IgD-negative memory B cell (primary cell): ENCODE results near the gene MAD1L1. TPM values are rescaled to one million over a fixed set of nuclear protein-coding genes. Genes with fewer than 3 reads are reported as not detected.
"Not testable (repeated sequence)": the region's sequence is repeated elsewhere in the genome, so short reads cannot be mapped to it uniquely, and the experiment has no call there.

ENCODE experiments used
- H3K27ac Mint-ChIP-seq, 3 donors: one replicate each; pipeline ENCODE4 v1.8.0; 2020 to 2022; ENCODE audit warnings: mild to moderate bottlenecking in 3 of 3, mixed read lengths in 3 of 3, moderate library complexity in 1 of 3
- H3K27me3 Mint-ChIP-seq: one replicate; pipeline ENCODE4 v1.8.0; 2021; ENCODE audit warnings: mixed read lengths
- H3K36me3 Mint-ChIP-seq: one replicate; pipeline ENCODE4 v1.8.0; 2020; ENCODE audit warnings: mild to moderate bottlenecking, mixed read lengths
- H3K4me1 Mint-ChIP-seq, 3 donors: one replicate each; pipeline ENCODE4 v1.8.0; 2020 to 2022; ENCODE audit warnings: mixed read lengths in 3 of 3, mild to moderate bottlenecking in 1 of 3
- H3K4me3 Mint-ChIP-seq, 4 donors: one replicate each; pipeline ENCODE4 v1.8.0; 2020 to 2022; ENCODE audit warnings: mild to moderate bottlenecking in 4 of 4, mixed read lengths in 4 of 4, moderate library complexity in 3 of 4
- H3K9me3 Mint-ChIP-seq, 3 donors: one replicate each; pipeline ENCODE4 v1.8.0; 2020 to 2021; ENCODE audit warnings: mixed read lengths in 3 of 3, mild to moderate bottlenecking in 1 of 3
- polyA plus RNA-seq: library from polyadenylated mRNA; unstranded; fragments of 300-500 nt; fragmentation: Illumina TruSeq; gene quantifications from one replicate; pipeline ENCODE4 v1.2.3, GENCODE V29; 2021

The MAD1L1 gene
- polyA plus RNA-seq, 1 donor from 2014 or later, result 133 TPM

DNA sequence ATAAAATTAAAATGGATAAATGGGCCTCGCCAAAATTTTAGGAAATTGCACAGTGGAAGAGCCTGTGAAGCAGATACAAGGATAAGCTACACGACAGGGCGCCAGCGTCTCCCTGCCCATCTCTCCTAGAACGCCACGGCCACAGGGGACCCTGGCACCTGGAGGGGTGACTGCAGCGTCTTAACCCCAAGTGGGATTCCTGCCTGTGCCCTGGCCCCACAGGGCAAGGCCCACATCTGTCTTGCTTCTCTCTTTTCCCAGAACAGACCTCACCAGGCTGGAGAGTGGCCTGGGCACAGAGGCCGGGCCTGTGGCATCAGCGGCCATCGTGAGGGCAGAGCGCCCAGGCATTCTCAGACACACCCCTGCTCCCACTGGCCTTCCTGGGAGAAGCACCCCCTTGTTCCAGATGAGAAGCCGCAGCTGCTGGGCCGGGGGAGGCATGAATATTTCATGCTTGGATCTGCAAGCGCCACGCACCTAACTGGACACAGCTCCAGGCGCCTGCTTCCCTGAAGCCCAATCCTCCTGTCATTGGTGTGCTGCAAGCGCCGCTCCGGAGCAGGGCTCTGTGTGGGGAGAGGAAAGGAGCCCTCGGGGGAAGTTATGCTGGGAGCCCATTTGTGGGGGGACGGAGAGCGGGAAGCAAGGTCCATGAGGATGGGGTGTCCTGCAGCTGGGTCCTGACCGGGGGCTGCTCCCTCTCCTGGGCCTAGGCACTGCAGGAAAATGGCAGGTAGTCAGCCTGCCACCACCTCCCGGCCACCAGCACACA is 409.2 kb downstream of the MAD1L1 start:
- Mint-ChIP-seq H3K27me3 (no peaks in the 10 kb centered on the region), H3K27ac (no peak overlapping the region)

DNA sequence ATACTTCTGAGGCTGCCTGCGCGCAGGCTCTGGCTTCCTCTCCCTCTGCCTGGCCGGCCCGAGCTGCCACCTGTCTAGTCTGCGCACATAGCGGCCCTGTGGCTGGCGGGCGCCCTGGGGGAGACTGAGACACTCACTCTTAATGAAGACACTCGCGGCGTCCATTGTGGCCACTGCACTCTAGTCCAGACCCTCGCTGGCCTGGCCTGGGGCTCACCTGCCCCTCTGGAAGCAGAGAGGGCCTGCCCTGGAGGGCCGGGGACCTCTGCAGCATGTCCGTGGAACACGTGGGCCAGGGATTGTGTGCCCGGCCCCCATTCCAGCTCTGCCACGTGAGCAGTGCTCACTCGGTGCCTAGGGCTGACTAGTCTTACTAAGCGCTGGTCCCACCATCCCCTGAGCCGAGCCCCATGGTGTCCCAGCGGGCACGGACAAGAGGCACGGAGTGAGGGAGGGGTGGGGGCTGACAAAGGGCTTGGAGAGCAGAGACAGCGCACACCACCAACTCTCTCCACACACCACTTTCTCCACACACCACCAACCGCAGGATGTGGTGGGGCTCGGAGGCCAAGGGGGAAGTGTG is 413.4 kb downstream of the MAD1L1 start:
- H3K36me3 Mint-ChIP-seq, result peaks cover 1% of the 10 kb centered on the region
- no peaks in the 10 kb centered on the region for H3K27me3 Mint-ChIP-seq
- H3K4me3 Mint-ChIP-seq, result peak overlapping the region in 1 of 4 donors; percentile 32
- H3K27ac Mint-ChIP-seq, result peak overlapping the region in 1 of 3 donors; percentile 29
- H3K9me3 Mint-ChIP-seq, result no peaks in the 10 kb centered on the region
- peaks cover 5 to 18% (median 14%) of the 10 kb centered on the region in 3 donors for H3K4me1 Mint-ChIP-seq

More for the DNA sequence above, 409.2 kb downstream of the MAD1L1 start:
- peaks cover 5 to 15% (median 12%) of the 10 kb centered on the region in 3 donors for H3K4me1 Mint-ChIP-seq
- no peaks in the 10 kb centered on the region for H3K36me3 Mint-ChIP-seq
- H3K9me3 Mint-ChIP-seq, result no peaks in the 10 kb centered on the region
- no peak overlapping the region for H3K4me3 Mint-ChIP-seq

DNA sequence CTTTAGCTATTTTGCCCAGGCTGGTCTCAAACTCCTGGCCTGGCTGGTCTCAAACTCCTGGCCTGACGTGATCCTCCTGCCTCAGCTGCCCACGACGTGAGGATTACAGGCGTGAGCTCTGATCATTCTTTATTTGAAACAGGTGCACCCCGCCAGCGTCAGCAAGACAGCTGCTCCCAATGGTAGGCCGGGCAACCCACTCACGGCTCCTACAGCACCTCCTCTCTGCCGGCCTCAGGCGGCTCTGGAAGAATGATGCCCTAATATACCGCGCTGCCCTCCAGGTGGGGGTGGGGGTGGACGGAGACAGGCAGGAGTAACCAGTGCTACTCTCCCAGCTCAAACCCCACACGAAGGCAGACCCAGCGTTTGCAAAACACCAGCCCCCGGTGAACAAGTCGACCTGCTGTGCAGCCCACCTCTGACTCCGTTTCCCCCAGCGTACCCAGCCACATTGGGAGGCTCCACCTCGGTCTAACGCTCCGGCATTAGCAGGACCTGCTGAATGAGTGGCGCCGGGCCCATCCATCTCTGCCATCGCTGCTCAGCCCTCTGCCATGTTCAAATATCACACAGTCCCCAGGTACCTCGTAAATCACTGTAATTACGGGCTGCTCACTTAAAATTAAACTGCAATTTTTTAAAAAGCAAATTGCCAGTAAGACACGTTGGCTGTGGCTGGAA is 414.0 kb downstream of the MAD1L1 start:
- Mint-ChIP-seq H3K4me3 (peak overlapping the region in 1 of 4 donors; percentile 43), H3K36me3 (peaks cover 1% of the 10 kb centered on the region), H3K9me3 (no peaks in the 10 kb centered on the region), H3K4me1 (peaks cover 5 to 18% (median 14%) of the 10 kb centered on the region in 3 donors), H3K27me3 (no peaks in the 10 kb centered on the region), H3K27ac (no peak overlapping the region)

DNA sequence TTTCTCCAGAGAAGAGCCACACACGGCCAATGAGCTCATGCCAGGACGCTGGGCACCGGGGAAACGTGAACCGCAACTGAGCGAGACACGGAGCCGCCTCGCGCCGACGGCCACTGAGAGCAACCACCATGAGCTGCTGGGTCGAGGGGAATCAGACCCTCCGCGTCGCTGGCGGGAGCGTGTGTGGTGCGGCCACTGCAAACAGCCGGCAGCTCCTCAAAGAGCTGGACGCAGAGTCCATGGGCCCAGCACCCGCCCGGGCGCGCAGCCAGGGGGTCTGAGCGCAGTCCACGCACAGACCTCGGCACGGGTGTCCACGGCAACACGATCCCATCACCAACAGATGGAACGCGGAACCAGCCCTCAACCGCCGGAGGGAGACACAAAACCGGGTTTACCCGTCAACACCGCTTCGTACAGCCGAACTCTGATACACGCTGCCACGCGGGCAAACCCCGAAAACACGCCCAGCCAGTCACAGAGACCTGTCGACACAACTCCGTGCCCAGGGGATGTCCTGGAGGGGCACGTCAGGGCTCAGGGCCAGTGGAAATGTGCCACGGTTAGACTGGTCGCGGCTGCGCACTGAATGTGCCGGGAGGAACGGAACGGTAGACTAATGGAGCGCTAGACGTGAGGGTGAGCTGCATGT is 415.6 kb downstream of the MAD1L1 start:
- Mint-ChIP-seq H3K4me3 (no peak overlapping the region), H3K27me3 (no peaks in the 10 kb centered on the region), H3K9me3 (no peaks in the 10 kb centered on the region), H3K36me3 (peaks cover 1% of the 10 kb centered on the region), H3K4me1 (peaks cover 5 to 17% (median 14%) of the 10 kb centered on the region in 3 donors), H3K27ac (no peak overlapping the region)

DNA sequence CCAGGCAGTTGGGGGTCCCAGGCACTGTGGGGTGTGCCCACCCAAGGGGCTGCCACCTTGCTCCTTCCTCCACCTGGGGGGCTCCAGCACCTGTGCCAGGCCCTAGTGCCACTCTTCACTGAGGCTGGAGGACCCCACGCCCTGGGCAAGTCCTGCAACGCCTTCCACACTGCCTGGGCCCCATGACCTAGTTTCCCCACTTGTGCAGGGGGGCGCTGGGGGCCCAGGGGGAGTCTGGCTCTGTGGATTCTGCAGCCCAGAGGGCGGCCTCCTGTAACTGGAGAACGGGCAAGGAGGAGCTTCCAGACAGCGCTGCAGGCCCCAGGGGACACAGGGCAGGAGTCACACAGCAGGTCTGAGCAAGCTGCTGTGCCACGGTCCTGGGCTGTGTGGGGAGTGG is 416.3 kb downstream of the MAD1L1 start:
- H3K4me3 Mint-ChIP-seq, H3K27me3 Mint-ChIP-seq, H3K36me3 Mint-ChIP-seq, H3K27ac Mint-ChIP-seq, H3K9me3 Mint-ChIP-seq: not testable (repeated sequence)
- H3K4me1 Mint-ChIP-seq, result peaks cover 5 to 17% (median 13%) of the 10 kb centered on the region in 3 donors

DNA sequence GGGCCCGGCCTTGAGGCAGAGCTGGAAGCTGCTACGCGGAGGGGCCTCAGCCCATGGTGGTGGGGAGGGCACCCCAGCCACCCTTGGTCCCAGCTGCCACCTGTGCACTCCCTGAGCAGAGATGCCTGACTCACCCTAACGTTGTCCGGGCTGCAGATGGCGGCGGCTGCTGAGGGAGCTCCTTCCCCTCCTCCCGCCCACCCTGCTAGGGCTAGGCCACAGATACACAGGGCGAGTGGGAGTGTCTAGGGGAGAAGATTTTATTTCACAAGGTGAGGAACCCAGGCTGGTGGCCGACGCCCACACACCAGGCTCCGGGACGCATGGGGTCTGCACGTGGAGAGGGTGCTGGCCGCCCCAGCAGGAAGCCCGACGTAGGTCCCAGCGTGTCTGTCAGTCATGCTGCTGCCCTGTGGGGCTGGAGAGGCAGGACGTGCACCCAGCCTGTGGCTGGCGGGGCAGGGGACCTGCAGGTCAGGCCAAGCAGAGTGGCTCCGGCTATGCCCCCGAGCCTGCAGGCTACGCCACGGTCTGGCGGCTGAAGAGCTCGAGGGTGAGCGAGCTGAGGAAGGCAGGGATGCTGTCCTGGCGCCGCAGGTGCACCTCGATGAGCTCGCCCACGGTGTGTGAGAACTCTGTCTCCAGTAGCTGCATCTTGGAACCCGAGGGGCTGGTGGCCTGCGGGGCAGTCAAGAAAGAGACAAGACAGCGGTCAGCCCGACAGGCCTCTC is 417.0 kb downstream of the MAD1L1 start:
- not testable (repeated sequence) for H3K9me3 Mint-ChIP-seq, H3K27me3 Mint-ChIP-seq, H3K4me3 Mint-ChIP-seq, H3K27ac Mint-ChIP-seq, H3K36me3 Mint-ChIP-seq
- peaks cover 5 to 14% (median 13%) of the 10 kb centered on the region in 3 donors for H3K4me1 Mint-ChIP-seq

DNA sequence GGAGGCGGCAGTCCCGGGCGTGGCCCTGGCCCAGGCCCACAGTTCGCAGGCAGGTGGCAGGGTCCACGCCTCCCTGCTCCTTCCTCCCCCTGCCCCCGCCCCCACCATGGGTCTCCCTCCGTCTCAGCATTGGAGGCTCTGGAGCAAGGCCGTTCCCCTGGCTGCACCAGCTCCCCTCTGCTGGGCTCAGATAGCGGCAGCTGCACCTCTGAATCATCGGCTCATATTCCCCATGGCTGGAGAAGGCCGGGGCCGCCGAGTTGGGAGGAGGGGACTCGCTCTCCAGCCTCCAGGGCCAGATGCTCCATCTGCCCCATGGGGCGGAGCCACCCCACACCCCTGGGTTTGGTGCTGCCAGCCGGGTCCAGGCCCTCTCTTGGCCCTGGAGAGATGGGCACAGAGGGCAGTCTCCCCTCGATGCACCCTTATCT is 417.7 kb downstream of the MAD1L1 start:
- Mint-ChIP-seq H3K27me3 (no peaks in the 10 kb centered on the region), H3K27ac (no peak overlapping the region), H3K4me3 (no peak overlapping the region), H3K36me3 (peaks cover 1% of the 10 kb centered on the region), H3K9me3 (no peaks in the 10 kb centered on the region), H3K4me1 (peaks cover 2 to 12% (median 11%) of the 10 kb centered on the region in 3 donors)

DNA sequence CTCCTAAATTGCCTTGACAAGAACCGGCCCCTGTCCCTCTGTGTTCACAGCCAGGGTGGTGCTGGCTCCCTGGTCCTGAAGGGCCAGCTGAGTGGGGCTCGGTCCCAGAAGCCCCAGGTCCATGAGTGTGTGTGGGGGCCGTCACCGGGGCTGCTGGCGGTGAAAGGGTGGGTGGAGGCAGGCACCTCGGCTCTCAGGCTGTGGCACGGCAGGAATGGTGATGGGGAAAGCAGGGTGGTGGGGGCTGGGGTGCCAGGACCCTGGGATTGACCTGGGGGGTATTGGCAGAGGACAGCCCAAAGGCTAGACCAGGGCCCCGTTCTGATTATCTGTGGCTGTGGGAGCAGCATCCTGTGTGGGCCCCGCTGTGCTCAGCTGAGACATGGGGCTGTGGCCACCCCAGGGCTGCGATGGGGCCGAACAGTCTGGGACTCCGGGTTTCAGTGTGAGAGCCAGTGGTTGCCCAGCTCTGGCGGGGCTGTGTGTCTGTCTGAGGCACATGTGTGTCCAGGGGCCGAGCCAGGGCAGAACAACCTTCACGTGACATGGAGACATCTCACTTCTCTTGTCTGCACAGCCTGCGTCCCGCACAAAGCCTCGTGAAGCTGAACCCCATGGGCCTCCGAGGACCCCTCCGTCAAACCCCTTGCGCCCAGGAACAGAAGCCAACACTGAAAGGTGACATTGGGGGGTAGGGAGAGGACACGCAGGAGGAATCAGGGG is 418.5 kb downstream of the MAD1L1 start:
- H3K27ac Mint-ChIP-seq, result no peak overlapping the region

DNA sequence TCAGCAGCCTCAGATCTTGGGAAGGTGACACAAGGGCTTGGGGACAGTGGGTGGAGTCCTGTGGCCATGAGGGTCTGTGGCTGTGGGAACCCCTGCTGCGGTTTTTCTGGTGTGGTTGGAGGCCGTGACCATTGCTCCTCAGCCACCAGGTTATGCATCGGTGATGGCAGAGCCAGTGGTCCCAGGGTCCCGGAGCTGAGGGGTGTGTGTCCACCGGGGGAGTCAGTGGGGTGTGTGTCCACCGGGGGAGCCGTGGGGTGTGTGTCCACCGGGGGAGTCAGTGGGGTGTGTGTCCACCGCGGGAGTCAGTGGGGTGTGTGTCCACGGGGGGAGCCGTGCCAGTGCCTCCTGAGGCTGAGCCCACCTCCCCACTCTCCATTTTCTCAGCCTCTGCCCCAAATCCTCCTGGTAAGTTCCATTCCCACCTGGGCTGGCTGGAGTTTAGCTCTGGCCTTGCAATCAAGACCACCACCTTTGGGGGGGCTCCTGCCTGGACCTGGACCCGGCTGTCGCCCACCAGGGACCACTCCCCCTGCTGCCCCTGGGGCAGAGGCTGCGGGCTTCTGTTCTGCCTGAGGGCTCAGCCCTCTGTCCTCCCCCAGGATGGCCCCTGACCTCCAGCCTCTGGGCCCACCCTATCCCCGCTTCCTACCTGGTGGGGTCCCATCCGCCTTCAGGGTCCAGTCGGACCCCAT is 419.2 kb downstream of the MAD1L1 start:
- peaks cover 0 to 5% (median 2%) of the 10 kb centered on the region in 3 donors for H3K4me1 Mint-ChIP-seq
- H3K9me3 Mint-ChIP-seq, result no peaks in the 10 kb centered on the region
- H3K27ac Mint-ChIP-seq, result no peak overlapping the region
- no peak overlapping the region for H3K4me3 Mint-ChIP-seq
- H3K36me3 Mint-ChIP-seq, result peaks cover 1% of the 10 kb centered on the region
- no peaks in the 10 kb centered on the region for H3K27me3 Mint-ChIP-seq

More for the DNA sequence above, 418.5 kb downstream of the MAD1L1 start:
- Mint-ChIP-seq H3K36me3 (peaks cover 1% of the 10 kb centered on the region), H3K4me1 (peaks cover 0 to 7% (median 6%) of the 10 kb centered on the region in 3 donors), H3K4me3 (no peak overlapping the region), H3K27me3 (no peaks in the 10 kb centered on the region), H3K9me3 (no peaks in the 10 kb centered on the region)

DNA sequence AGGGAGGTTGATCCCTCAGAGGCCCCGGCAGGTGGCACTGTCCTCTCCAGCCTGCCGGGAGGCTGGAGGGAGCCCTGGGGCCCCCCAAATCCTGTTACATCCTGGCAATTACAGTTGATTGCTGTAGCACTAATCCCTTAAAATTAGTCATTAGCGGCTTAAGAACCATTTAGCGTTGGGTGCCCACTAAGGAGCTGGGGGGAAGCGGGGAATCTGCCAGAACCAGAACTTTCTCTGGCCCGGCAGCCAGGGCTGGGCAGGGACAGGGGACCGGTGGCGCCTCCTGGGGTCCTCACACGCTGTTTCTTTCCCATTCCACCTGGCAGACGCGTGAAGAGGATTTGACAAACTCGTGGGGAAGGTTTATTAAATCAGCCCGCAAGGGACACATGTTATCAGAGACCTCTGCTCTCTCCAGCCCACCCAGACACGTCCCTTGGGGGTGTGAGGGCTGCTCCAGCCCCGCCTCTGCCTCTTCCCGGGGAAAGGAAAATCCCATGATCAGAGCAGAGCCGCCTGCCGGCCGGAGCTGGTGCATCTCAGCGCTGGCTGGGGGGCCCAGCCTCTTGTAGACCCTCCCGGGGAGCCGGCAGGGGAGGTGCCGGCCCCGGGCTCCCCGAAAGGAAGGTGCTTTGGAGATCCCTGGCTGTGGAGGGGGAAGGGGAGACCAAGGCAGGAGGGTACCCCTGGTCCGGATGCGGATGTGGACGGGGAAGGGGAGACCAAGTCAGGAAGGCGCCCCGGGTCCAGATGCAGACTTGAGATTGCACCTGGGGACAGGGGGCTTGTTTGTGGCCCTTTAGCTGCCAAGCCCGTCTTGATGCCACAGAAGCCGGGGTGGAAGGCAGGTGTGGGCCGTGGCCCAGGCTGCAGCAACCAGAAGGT is 420.0 kb downstream of the MAD1L1 start:
- Mint-ChIP-seq H3K4me1 (peaks cover 0 to 1% (median 0%) of the 10 kb centered on the region in 3 donors), H3K27me3 (no peaks in the 10 kb centered on the region)

DNA sequence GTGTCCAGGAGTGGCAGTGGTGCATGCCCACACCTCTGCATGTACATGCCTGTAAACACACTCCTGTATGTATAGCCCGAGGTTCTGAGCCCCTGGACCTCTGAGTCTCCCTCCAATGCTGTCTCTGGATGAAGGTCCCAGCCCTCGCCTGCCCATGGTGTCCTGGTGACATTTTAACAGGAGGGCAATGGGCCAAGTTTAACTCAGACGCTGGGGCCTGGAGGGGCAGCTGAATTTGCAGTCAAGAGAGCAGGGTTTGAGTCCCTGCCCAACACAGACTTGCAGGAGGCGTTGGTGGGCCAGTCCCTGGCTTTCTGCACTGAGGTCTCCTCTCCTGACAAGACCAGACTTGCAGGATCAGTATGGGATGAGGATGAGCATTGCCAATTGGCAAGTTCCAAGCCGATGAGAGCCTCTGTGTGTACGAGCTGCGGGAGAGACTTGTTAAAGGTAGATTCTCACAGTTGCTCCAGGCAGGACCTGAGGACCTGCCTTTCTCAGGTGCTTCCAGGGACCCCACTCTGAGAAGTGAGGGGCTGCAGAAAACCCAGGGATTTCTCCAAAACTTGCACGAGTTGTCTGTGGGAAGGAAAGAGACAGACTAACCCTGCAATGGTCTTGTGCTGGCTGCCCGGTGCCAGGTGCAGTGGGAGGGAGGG is 420.8 kb downstream of the MAD1L1 start:
- Mint-ChIP-seq H3K27ac (no peak overlapping the region), H3K27me3 (no peaks in the 10 kb centered on the region)

More for the DNA sequence above, 420.0 kb downstream of the MAD1L1 start:
- Mint-ChIP-seq H3K36me3 (peaks cover 1% of the 10 kb centered on the region), H3K27ac (no peak overlapping the region), H3K4me3 (no peak overlapping the region), H3K9me3 (no peaks in the 10 kb centered on the region)

More for the DNA sequence above, 420.8 kb downstream of the MAD1L1 start:
- Mint-ChIP-seq H3K9me3 (no peaks in the 10 kb centered on the region), H3K36me3 (peaks cover 1% of the 10 kb centered on the region), H3K4me3 (no peak overlapping the region), H3K4me1 (peaks cover 0 to 1% (median 0%) of the 10 kb centered on the region in 3 donors)
